Measurements from ENCODE around the gene KHSRP. TPM values are rescaled to one million over a fixed set of nuclear protein-coding genes. Genes with fewer than 3 reads are reported as not detected.

Gene KHSRP
- total RNA-seq, 1 donor from 2014 or later = 186 TPM

DNA sequence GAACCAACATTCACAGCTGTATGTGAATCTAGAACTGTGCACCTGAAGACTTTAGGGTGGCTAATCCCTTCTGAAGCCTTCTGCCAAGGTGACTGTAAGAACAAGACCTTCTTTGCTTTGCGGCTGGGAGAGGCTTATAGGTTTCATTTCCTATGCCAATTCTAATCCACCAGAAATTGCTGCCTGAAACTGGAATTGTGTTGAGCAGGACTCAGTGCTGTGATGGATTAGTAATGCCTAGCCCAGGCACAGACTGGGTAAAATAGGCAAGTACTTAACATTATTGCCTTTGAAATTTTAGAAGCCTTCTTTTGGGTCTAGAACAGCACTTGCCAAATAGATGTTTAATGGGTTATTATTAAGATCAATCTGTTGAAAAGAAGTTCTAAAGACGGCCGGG is 23.4 kb upstream of the KHSRP start:
- Histone ChIP-seq H3K4me3 (no peak overlapping the region), H3K9me3 (no peaks in the 10 kb centered on the region), H3K36me3 (no peaks in the 10 kb centered on the region), H3K27me3 (no peaks in the 10 kb centered on the region), H3K4me1 (no peaks in the 10 kb centered on the region), H3K27ac (no peak overlapping the region)
- intact Hi-C loops (cut with DNase I) = no loop called here
- TF ChIP-seq, protein P1, sequence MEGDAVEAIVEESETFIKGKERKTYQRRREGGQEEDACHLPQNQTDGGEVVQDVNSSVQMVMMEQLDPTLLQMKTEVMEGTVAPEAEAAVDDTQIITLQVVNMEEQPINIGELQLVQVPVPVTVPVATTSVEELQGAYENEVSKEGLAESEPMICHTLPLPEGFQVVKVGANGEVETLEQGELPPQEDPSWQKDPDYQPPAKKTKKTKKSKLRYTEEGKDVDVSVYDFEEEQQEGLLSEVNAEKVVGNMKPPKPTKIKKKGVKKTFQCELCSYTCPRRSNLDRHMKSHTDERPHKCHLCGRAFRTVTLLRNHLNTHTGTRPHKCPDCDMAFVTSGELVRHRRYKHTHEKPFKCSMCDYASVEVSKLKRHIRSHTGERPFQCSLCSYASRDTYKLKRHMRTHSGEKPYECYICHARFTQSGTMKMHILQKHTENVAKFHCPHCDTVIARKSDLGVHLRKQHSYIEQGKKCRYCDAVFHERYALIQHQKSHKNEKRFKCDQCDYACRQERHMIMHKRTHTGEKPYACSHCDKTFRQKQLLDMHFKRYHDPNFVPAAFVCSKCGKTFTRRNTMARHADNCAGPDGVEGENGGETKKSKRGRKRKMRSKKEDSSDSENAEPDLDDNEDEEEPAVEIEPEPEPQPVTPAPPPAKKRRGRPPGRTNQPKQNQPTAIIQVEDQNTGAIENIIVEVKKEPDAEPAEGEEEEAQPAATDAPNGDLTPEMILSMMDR (IDR thresholded peaks at IDR 0.05) = no peak
- no peak for ATAC-seq
- no peak for DNase-seq

GRCh38 chr19:6446452-6446851 is 21.8 kb upstream of the KHSRP start:
- no peak overlapping the region for H3K27ac ChIP-seq
- intact Hi-C loops (cut with DNase I) = no loop called here
- ATAC-seq (no peak), DNase-seq (no peak)
- no peak overlapping the region for H3K4me3 ChIP-seq
- H3K36me3 ChIP-seq = no peaks in the 10 kb centered on the region
- no peaks in the 10 kb centered on the region for H3K9me3 ChIP-seq
- H3K27me3 ChIP-seq = no peaks in the 10 kb centered on the region
- no peaks in the 10 kb centered on the region for H3K4me1 ChIP-seq
- TF ChIP-seq, protein P1 (IDR thresholded peaks at IDR 0.05) = no peak

DNA sequence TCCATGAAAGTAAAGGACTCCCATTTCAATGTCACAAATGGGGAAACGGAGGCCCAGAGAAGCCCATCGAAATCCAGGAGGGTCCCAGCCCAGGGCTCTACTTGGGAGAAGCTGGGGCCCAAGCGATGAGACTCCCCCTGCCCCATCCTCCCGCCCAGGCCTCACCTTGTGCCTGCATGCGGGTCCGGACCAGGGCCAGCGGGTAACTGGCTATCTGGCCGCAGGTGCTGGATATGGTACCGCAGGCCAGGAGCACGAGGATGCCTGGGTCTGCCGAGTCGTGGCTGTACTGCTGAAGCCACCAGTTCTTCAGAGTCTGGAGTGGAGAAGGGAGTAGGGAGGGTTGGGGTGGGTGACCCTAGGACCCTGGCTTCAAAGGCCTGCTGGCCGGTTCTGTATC is 19.4 kb upstream of the KHSRP start:
- ATAC-seq (no peak), DNase-seq (no peak)
- H3K4me1 ChIP-seq = no peaks in the 10 kb centered on the region
- no peaks in the 10 kb centered on the region for H3K27me3 ChIP-seq
- H3K9me3 ChIP-seq = no peaks in the 10 kb centered on the region
- H3K27ac ChIP-seq = no peak overlapping the region
- no peak overlapping the region for H3K4me3 ChIP-seq
- H3K36me3 ChIP-seq = no peaks in the 10 kb centered on the region
- intact Hi-C loops (cut with DNase I) = no loop called here
- TF ChIP-seq, protein P1 (IDR thresholded peaks at IDR 0.05) = no peak

DNA sequence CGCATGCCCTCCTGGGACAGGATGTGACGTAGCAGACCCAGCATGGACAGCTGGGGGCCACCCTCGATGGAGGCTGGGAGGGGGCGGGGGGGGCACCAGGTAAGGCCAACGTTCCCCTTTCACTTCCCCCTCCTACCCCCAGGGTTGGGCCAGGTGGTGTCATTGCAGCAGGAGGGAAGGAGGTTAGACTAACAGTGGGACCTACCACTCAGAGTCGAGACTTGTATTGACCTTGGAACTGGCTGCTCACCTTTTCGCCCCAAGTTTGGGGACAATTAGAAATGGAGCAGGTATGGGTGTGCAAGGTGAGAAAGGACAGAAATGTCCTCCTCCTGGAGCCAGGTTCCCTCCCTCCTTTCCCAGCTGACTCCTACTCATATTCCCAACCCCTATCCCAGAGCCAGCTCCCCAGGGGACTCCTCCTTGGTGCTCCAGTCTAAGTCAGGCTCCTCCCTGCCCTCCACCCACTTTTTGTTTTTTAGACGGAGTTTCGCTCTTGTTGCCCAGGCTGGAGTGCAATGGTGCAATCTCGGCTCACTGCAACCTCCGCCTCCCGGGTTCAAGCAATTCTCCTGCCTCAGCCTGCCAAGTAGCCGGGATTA is 17.6 kb upstream of the KHSRP start:
- intact Hi-C loops (cut with DNase I) = no loop called here
- Histone ChIP-seq H3K36me3 (no peaks in the 10 kb centered on the region), H3K27me3 (no peaks in the 10 kb centered on the region), H3K27ac (no peak overlapping the region), H3K4me1 (no peaks in the 10 kb centered on the region), H3K9me3 (no peaks in the 10 kb centered on the region), H3K4me3 (no peak overlapping the region)
- TF ChIP-seq, protein P1 (IDR thresholded peaks at IDR 0.05) = no peak
- no peak for DNase-seq
- peak; percentile 7 for ATAC-seq

GRCh38 chr19:6440905-6441304 is 16.3 kb upstream of the KHSRP start:
- DNase-seq (no peak), ATAC-seq (no peak)
- TF ChIP-seq, protein P1 (IDR thresholded peaks at IDR 0.05) = no peak
- Histone ChIP-seq H3K27ac (no peak overlapping the region), H3K9me3 (no peaks in the 10 kb centered on the region), H3K27me3 (no peaks in the 10 kb centered on the region), H3K36me3 (no peaks in the 10 kb centered on the region), H3K4me3 (no peak overlapping the region), H3K4me1 (no peaks in the 10 kb centered on the region)
- intact Hi-C loops (cut with DNase I) = no loop called here

DNA sequence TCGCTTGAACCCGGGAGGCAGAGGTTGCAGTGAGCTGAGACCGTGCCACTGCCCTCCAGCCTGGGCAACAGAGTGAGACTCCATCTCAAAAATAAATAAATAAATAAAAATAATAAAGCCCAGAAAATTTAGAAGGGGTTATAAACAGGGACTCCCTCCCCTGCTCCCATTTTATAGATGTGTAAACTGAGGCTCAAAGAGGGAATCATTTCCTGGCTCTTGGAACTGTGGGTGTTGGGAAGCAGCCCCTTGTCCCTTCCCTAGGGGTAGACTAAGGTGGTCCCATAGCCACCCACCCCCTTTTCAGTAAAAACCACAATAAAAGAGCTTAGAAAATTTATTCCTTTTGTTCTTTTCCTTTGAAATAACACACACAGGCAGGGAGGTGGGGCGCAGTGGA is 15.1 kb upstream of the KHSRP start:
- ATAC-seq = no peak
- Histone ChIP-seq H3K36me3 (no peaks in the 10 kb centered on the region), H3K4me1 (no peaks in the 10 kb centered on the region), H3K4me3 (no peak overlapping the region), H3K9me3 (no peaks in the 10 kb centered on the region), H3K27ac (no peak overlapping the region), H3K27me3 (no peaks in the 10 kb centered on the region)
- TF ChIP-seq, protein P1 (IDR thresholded peaks at IDR 0.05) = no peak
- intact Hi-C loops (cut with DNase I) = no loop called here
- DNase-seq = no peak

Measured in upper lobe of right lung (tissue), 1 donor.